ENCODE data around the gene GNE. TPM values are rescaled to one million over a fixed set of nuclear protein-coding genes. Genes with fewer than 3 reads are reported as not detected.

The GNE gene
- total and polyA plus RNA-seq, 2 of the 8 experiments (the other 6 are each of a cell fraction or from before 2014, with no cell fraction given) = 5.1 to 11.1 TPM

GRCh38 chr9:36221667-36222066 is 36.6 kb downstream of the GNE start:
- Histone ChIP-seq H3K79me1 (ENCODE audit: low read depth, low read length) (peaks cover 9% of the 10 kb centered on the region), H3K14ac (ENCODE audit: insufficient read length) (no peak overlapping the region), H2AFZ (ENCODE audit: low read length) (no peak overlapping the region), H2BK20ac (ENCODE audit: low read length) (no peak overlapping the region), H3K23ac (ENCODE audit: insufficient read length) (no peak overlapping the region), H3K27me3 (replicated peaks in 1 of 4; ENCODE audit: control insufficient read depth in 3 of 4, extremely low read depth in 1 of 4, insufficient read depth in 3 of 4, low read length in 3 of 4) (no peaks in the 10 kb centered on the region), H2BK120ac (replicated peaks; ENCODE audit: low read depth, low read length) (no peak overlapping the region), H3K27ac (ENCODE audit: low read depth, low read length) (no peak overlapping the region), H3K36me3 (ENCODE audit: control insufficient read depth in 2 of 4, insufficient read depth in 4 of 4, low read length in 3 of 4) (peaks cover 7 to 46% (median 33%) of the 10 kb centered on the region in 4 experiments), H4K8ac (ENCODE audit: extremely low read depth, insufficient read depth, low read length) (no peak overlapping the region), H3K56ac (replicated peaks; ENCODE audit: insufficient read length, low read depth, low read length) (no peak overlapping the region), H2BK15ac (ENCODE audit: low read length) (no peak overlapping the region), H2AK5ac (ENCODE audit: low read depth, low read length) (no peak overlapping the region), H3K4me1 (replicated peaks in 1 of 4; ENCODE audit: control insufficient read depth in 3 of 4, insufficient read depth in 4 of 4, low read length in 3 of 4) (no peaks in the 10 kb centered on the region), H3K4me3 (ENCODE audit: extremely low read depth in 1 of 4, insufficient read depth in 2 of 4, low read depth in 3 of 4, low read length in 4 of 4) (no peak overlapping the region), H3K23me2 (ENCODE audit: low read depth, low read length) (no peaks in the 10 kb centered on the region), H3K4ac (replicated peaks; ENCODE audit: insufficient read length, low read depth, low read length) (no peak overlapping the region), H4K91ac (replicated peaks; ENCODE audit: insufficient read length, low read length) (no peak overlapping the region), H4K20me1 (replicated peaks in 1 of 2; ENCODE audit: control insufficient read depth in 1 of 2, insufficient read depth in 2 of 2, low read length in 2 of 2) (peaks cover 2 to 3% of the 10 kb centered on the region in 2 experiments), H4K5ac (ENCODE audit: insufficient read length, low read depth, low read length) (no peak overlapping the region), H3K18ac (ENCODE audit: extremely low read depth, low read length) (no peak overlapping the region), H3K79me2 (ENCODE audit: control insufficient read depth in 1 of 2, insufficient read depth in 2 of 2, low read length in 2 of 2) (no peaks in the 10 kb centered on the region; a peak in 1 of 4 replicates), H3K9ac (replicated peaks in 1 of 4; ENCODE audit: extremely low read depth in 1 of 4, low read depth in 3 of 4, low read length in 3 of 4) (no peak overlapping the region), H3K4me2 (ENCODE audit: insufficient read depth in 1 of 2, low read depth in 2 of 2, low read length in 2 of 2) (no peak overlapping the region), H2BK5ac (ENCODE audit: low read depth, low read length) (no peak overlapping the region), H3K9me3 (ENCODE audit: insufficient read depth in 2 of 2, low read depth in 1 of 2, low read length in 1 of 2) (peaks cover 0 to 3% of the 10 kb centered on the region in 2 experiments; a peak in 1 of 4 replicates), H2BK12ac (ENCODE audit: low read depth, low read length) (no peak overlapping the region)
- no peak for FAIRE-seq
- DNase-seq (ENCODE audit: low read depth in 1 of 2, low spot score in 2 of 2) = no peak
- 92% methylated on average over 3 of the region's 3 CpGs; no CpG with 5 or more reads in 1 of the 2 experiments for WGBS, 2 experiments (ENCODE audit: extremely low coverage in 1 of 2, insufficient coverage in 1 of 2, insufficient read length in 1 of 2, insufficient replicate concordance in 2 of 2, low coverage in 1 of 2, low lambda C conversion rate in 2 of 2, missing lambda C conversion rate in 1 of 2)
- TF ChIP-seq EP300 (IDR thresholded peaks at IDR 0.05; ENCODE audit: borderline replicate concordance in 1 of 2, low read depth in 2 of 2, low read length in 2 of 2) = no peak
- TF ChIP-seq, protein P1, sequence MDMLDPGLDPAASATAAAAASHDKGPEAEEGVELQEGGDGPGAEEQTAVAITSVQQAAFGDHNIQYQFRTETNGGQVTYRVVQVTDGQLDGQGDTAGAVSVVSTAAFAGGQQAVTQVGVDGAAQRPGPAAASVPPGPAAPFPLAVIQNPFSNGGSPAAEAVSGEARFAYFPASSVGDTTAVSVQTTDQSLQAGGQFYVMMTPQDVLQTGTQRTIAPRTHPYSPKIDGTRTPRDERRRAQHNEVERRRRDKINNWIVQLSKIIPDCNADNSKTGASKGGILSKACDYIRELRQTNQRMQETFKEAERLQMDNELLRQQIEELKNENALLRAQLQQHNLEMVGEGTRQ (IDR thresholded peaks at IDR 0.05; ENCODE audit: low read length) = no peak
- no peak for TF ChIP-seq KDM1A (IDR thresholded peaks at IDR 0.05; ENCODE audit: borderline replicate concordance, low read length)
- TF ChIP-seq CHD2 (IDR thresholded peaks at IDR 0.05; ENCODE audit: low read length) = no peak
- no peak for TF ChIP-seq NRF1 (IDR thresholded peaks at IDR 0.05; ENCODE audit: low read depth, low read length)
- TF ChIP-seq SIX5 (IDR thresholded peaks at IDR 0.05; ENCODE audit: low read depth, low read length) = no peak
- no peak for TF ChIP-seq SIN3A (conservative IDR thresholded peaks at IDR 0.05 in 1 of 2, IDR thresholded peaks at IDR 0.05 in 1 of 2; ENCODE audit: low read depth in 1 of 2, low read length in 2 of 2)
- TF ChIP-seq POLR2AphosphoS5 (IDR thresholded peaks at IDR 0.05; ENCODE audit: low read depth, low read length) = no peak
- TF ChIP-seq TEAD4 (IDR thresholded peaks at IDR 0.05; ENCODE audit: low read depth, low read length) = no peak
- no peak for TF ChIP-seq HDAC6 (IDR thresholded peaks at IDR 0.05; ENCODE audit: low read depth, low read length)
- TF ChIP-seq SIRT6 (IDR thresholded peaks at IDR 0.05; ENCODE audit: low read length) = no peak
- TF ChIP-seq HDAC2 (IDR thresholded peaks at IDR 0.05; ENCODE audit: borderline replicate concordance in 1 of 2, low read depth in 2 of 2, low read length in 2 of 2) = no peak
- POLR2A ChIA-PET (ENCODE audit: partially characterized antibody) = no interaction called here
- CTCF ChIA-PET (ENCODE audit: partially characterized antibody) = interaction anchor here (1.8 kb wide), 1 partner anchor 119 kb away, joined by 8 read pairs; no protein-coding TSS in a partner anchor

Measured in H1 (cell line).